GM19025 (cell line): ENCODE results near the gene MTOR.
A peak's percentile ranks its signal among the peaks of the same experiment; 100 is the strongest.
"Not testable (repeated sequence)": the region's sequence is repeated elsewhere in the genome, so short reads cannot be mapped to it uniquely, and the experiment has no call there.

Experiments used
- ATAC-seq: cut with Tn5 transposase; IDR thresholded peaks from one replicate; pipeline ENCODE4 v1.9.1; 2021; ENCODE audit warnings: mild to moderate bottlenecking, low read depth, moderate library complexity; ENCODE audit not compliant: unreplicated experiment

MTOR gene

GRCh38 chr1:11070876-11071275 is 191.5 kb downstream of the MTOR start:
- no peak for ATAC-seq

- no peak for ATAC-seq
Observed at GRCh38 chr1:11068600-11069473, 193.5 kb downstream of the MTOR start.

- no peak for ATAC-seq
Observed at GRCh38 chr1:11067716-11068599, 194.4 kb downstream of the MTOR start.

DNA sequence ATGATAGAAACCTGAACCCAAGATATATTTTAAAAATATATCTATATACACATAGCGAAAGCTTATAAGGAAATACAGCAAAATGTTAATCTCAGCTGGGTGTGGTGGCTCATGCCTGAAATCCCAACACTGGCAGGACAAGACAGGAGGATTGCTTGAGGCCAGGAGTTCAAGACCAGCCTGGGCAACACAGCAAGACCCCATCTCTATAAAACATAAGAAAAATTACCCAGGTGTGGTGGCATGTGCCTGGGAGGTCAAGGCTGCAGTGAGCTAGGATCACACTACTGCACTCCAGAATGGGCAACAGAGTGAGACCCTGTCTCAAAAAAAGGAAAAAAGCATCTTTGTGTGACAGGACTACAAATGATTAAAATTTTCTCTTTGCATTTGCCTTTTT is 196.6 kb downstream of the MTOR start:
- no peak for ATAC-seq

- no peak for ATAC-seq
Observed at GRCh38 chr1:11064942-11065341, 197.4 kb downstream of the MTOR start.

DNA sequence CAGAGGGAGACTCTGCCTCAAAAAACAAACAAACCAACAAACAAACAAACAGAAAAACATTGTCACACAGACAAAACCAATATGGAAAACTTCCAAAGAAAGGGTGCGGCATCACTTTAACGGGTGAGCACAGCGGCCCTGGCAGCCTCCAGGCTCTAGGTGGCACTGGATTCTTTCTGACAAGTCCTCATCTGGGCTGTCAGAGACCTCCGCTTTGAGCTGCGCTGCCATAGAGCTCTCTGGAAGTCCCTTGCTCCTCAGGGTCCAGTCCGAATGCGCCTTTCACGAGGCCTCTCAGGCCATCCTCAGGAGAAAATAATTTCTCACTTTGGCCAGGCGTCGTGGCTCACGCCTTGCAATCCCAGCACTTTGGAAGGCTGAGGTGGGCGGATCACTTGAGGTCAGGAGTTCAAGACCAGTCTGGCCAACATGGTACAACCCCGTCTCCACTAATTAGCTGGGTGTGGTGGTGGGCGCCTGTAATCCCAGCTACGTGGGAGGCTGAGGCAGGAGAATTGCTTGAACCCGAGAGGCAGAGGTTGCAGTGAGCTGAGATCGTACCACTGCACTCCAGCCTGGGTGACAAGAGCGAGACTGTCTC is 198.3 kb downstream of the MTOR start:
- not testable (repeated sequence) for ATAC-seq

- no peak for ATAC-seq
Observed at GRCh38 chr1:11062965-11063401, 199.4 kb downstream of the MTOR start.

DNA sequence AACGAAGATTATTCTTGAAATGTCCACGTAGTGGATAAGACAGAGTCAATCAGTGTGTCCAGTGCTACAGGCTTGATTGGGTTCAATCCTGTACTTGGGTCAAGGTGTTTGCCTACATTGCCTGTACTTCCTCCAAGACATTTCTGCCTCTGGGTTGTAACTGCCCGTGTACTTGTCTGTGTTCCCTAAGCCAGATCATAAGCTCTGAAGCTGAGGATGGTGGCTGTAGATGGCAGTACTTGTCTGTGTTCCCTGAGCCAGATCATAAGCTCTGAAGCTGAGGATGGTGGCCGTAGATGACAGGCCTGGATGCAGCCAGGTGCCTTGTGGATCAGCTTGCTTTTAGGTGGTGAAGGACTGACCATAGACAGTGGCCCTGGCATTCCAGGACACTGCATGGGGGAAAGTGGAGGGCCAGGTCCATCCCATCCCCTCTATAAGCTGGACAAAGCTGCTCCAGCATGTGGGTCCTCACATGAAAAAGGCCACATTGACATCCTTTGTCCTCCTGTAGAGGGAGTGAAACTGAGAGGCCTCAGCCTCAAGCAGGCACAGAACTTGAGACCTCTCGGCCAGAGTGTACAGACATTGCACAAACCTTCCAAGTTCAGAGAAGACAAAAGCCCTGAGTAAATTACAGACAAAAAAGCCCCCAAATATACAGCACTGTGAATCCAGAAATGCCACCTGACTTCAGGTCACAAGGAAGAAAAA is 200.5 kb downstream of the MTOR start:
- ATAC-seq = no peak

- ATAC-seq = peak; percentile 92
Observed at GRCh38 chr1:11059968-11060830, 202.2 kb downstream of the MTOR start, which contains the start of gene SRM. SRM (minus strand) TSS chr1:11060018; CDS start chr1:11059943, 75 bp downstream.

DNA sequence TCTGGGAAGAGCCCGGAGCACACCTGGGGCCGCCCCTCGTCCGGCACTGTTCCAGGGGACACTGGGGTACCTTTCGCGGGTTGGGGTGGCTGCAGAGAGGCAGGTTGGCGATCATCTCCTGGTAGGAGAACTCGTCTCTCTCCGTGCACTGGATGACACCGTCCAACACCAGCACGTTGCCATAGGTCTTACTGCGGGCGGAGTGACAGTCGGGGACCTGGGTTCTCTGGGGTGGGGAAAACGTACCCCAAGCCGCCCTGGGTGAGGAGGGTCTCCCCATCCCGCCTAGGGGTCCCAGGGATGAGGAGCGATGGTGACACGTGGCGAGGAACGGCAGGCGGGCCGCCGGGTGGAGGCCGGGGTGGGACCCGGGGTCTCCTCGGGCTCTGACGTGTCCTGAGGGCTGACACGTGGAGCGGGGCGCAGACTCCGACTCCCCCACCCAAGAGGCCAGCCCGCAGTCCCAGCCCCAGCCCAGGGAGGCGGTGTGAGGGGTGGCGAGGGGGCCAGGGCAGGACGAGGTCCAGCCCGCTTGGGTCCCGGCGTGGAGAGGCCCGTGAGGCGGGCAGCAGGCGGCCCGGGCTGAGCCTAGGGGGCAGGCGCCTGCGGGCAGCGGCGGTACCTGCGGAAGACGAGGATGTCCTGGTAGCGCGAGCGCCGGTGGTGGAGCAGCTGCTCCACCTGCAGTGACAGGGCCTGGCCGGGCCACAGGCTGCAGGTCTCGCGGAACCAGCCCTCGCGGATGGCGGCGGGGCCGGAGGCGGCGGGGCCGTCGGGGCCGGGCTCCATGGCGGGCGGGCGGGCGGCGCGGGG is 203.0 kb downstream of the MTOR start:
- ATAC-seq = no peak

DNA sequence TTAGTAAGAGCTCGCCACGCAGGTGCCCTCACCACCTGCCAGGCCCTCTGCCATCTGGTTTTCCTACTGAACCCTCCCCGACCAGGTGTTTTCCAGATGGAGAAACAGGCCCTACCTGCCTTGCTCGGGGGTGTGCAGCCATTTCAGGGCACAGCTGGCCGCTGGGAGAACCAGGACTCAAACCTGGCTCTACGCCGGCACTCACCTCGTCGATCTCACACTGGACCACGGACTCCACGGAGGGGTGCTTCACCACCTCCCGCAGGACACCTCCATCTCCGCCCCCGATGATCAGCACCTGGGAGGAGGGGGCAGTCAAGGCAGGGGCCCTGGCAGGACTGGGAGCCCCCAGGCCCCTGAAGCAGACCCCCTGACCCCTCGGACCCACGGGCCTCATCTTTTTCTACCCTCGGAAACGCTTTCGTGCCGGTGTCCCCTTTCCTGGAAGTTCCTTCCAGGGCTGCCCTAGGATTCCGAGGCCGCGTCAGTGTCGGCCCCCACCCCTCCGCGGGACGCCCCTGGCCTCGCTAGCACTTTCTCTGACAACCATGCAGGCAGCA is 203.7 kb downstream of the MTOR start:
- no peak for ATAC-seq

GRCh38 chr1:11058026-11058425 is 204.3 kb downstream of the MTOR start:
- no peak for ATAC-seq

DNA sequence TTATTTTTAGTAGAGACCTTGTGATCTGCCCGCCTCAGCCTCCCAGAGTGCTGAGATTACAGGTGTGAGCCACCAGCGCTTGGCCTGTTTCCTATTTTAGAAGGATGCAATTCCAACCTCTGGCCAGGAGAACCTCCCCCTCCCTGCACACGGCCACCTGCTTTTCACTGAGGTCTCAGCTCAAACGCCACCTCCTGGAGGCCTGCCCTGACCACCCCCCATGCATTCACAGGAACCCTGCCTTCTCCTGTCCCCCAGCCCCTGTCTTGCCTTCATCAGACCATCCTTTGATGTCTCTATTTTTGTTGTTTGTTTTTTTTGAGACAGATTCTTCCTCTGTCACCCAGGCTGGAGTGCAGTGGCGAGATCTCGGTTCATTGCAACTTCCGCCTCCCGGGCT is 204.9 kb downstream of the MTOR start:
- ATAC-seq = no peak
